Gastrocnemius medialis (tissue), 4 donors: ENCODE results near the gene MAIP1. TPM values are rescaled to one million over a fixed set of nuclear protein-coding genes. Genes with fewer than 3 reads are reported as not detected.

Experiments
- ATAC-seq, 2 donors: fragments of 150-250 bp; one replicate each; pipeline ENCODE4 v1.9.1; 2016
- DNase-seq, 2 donors: peaks; one replicate each; pipeline ENCODE4 v3.0.0-alpha.2; 2019
- H3K27ac ChIP-seq, 4 donors: fragments of 200-600 bp; sonication (generic); 1 replicate in 1 of 4; 2 replicates in 3 of 4; pipeline ENCODE4 v1.5.1; 2016 to 2018; ENCODE audit warnings: mild to moderate bottlenecking in 2 of 4, moderate library complexity in 1 of 4
- H3K27me3 ChIP-seq, 3 donors: fragments of 200-600 bp; sonication (generic) in 2 of 3; 1 replicate in 1 of 3; 2 replicates in 2 of 3; pipeline versions ENCODE4 v1.5.1 to v1.6.0; 2016 to 2019; ENCODE audit warnings: mild to moderate bottlenecking in 1 of 3, moderate library complexity in 1 of 3
- H3K36me3 ChIP-seq, 2 donors: fragments of 200-600 bp; sonication (generic) in 1 of 2; one replicate each; pipeline ENCODE4 v1.5.1; 2017 to 2018
- H3K4me1 ChIP-seq, 2 donors: fragments of 200-600 bp; sonication (generic) in 1 of 2; one replicate each; pipeline ENCODE4 v1.5.1; 2016 to 2017; ENCODE audit warnings: mild to moderate bottlenecking in 2 of 2
- H3K4me3 ChIP-seq, 4 donors: fragments of 200-600 bp; sonication (generic) in 3 of 4; 1 replicate in 1 of 4; 2 replicates in 3 of 4; pipeline ENCODE4 v1.5.1; 2016 to 2019; ENCODE audit warnings: mild to moderate bottlenecking in 2 of 4
- H3K9me3 ChIP-seq, 3 donors: fragments of 200-600 bp; sonication (generic) in 2 of 3; 1 replicate in 1 of 3; 2 replicates in 2 of 3; pipeline ENCODE4 v1.5.1; 2016 to 2019
- CTCF ChIP-seq, 5 experiments: fragments of 450-650 bp in 3 of 5; fragments of 200-600 bp in 2 of 5; sonication (generic) in 2 of 5; IDR thresholded peaks in 4 of 5; conservative IDR thresholded peaks in 1 of 5; 1 replicate in 4 of 5; 2 replicates in 1 of 5; pipeline ENCODE4 v1.5.1; 2016 to 2019; ENCODE audit warnings: antibody characterized with exemption in 5 of 5, mild to moderate bottlenecking in 3 of 5, moderate library complexity in 3 of 5
- POLR2A ChIP-seq, 2 donors: fragments of 450-650 bp; IDR thresholded peaks; one replicate each; pipeline ENCODE4 v1.6.1; 2017; ENCODE audit warnings: antibody characterized with exemption in 2 of 2, mild to moderate bottlenecking in 2 of 2, moderate library complexity in 2 of 2
- in situ Hi-C, 4 donors: fragments of 200-750 bp; cut with MboI; loops; one replicate each; pipeline versions ENCODE4 v1.15.0 to v1.8.0; 2017; ENCODE audit warnings: low sequenced_read_pairs in 4 of 4
- intact Hi-C: fragments of 100-400 bp; cut with DNase I; formaldehyde crosslinking; loops from one replicate; pipeline ENCODE4 v1.15.1; 2023; ENCODE audit warnings: low total_unique reads
- total RNA-seq, 4 donors: library from RNA; depleted of rRNA; stranded (reverse); fragments of >200 nt; gene quantifications; one replicate each; pipeline versions ENCODE4 v1.1.0 to v1.2.3, GENCODE V29; 2016

MAIP1 gene
- total RNA-seq, 4 donors from 2014 or later = 21.9 to 40.2 (median 26.6) TPM

- intact Hi-C loops = loop anchor here (10.0 kb wide), 1 partner anchor 725 kb away; no protein-coding TSS in a partner anchor
- H3K36me3 ChIP-seq = no peaks in the 10 kb centered on the region
- no peak overlapping the region for H3K27ac ChIP-seq
- DNase-seq (no peak), ATAC-seq (peak in 1 of 2 donors; percentile 16)
- peak overlapping the region in 1 of 4 donors; percentile 22 for H3K4me3 ChIP-seq
- peaks cover 0 to 8% of the 10 kb centered on the region in 2 donors for H3K4me1 ChIP-seq
- no peak for TF ChIP-seq POLR2A (IDR thresholded peaks at IDR 0.05)
- no peaks in the 10 kb centered on the region for H3K27me3 ChIP-seq
- H3K9me3 ChIP-seq = no peaks in the 10 kb centered on the region
- in situ Hi-C loops = loop anchor here in 2 of 4 donors (5.0 kb wide), 1 partner anchor 508 kb away; no protein-coding TSS in a partner anchor
These were observed 24.0 kb downstream of the MAIP1 start for GRCh38 chr2:199979398-199979797.

DNA sequence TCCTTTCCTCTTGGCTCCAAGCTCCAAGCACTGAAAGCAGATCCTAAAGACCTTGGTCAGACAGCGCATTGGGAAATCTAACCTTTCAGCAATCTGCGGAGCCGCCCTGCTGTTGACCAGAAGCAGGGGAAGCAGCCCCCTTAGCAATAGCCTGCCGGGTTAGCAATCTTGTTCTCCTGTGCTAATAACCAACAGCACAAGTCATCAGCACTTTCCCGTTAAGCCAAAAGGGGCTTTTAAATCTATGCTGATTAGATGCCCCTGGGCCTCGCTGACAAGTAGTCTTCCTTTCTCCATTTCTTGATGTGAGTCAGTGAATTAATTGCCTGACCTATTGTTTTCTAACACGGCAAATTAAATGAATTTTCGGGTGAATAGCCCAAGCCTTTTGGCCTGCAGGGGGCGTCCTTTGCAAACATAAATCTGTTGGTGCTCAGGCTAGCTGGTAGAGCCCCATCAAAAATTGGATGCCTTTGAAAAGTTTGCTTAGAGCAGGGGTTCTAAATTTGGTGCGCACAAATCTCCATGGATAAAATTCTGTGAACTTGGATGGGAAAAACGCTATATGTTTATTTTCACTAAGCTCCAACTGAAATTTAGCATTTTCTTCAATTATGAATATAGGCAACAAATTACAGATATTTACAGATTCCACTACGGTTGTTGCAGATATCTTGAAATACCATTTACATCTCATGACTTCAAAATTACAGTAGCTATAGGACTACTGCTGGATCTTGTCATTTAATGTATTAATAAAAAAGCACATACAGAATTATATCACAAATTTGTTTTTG is 24.6 kb downstream of the MAIP1 start:
- DNase-seq = peak; percentile 40 to 55
- Histone ChIP-seq H3K4me3 (peak overlapping the region in 3 of 4 donors; percentile 10 to 32 (median 22)), H3K27me3 (no peaks in the 10 kb centered on the region), H3K9me3 (no peaks in the 10 kb centered on the region), H3K27ac (no peak overlapping the region), H3K4me1 (peaks cover 0 to 8% of the 10 kb centered on the region in 2 donors), H3K36me3 (no peaks in the 10 kb centered on the region)
- in situ Hi-C loops (loop anchor here in 2 of 4 donors (5.0 kb wide), 1 partner anchor 507 kb away; no protein-coding TSS in a partner anchor), intact Hi-C loops (loop anchor here (1.0 to 10.0 kb wide), 3 partner anchors 327 to 725 kb away; partner anchors contain the start of gene SPATS2L)
- ATAC-seq = peak; percentile 63 to 76
- no peak for TF ChIP-seq POLR2A (IDR thresholded peaks at IDR 0.05)
- peak; percentile 71 to 88 (median 79) for TF ChIP-seq CTCF (IDR thresholded peaks at IDR 0.05 in 4 of 5, conservative IDR thresholded peaks at IDR 0.05 in 1 of 5)

GRCh38 chr2:199982126-199982843 is 26.9 kb downstream of the MAIP1 start:
- Histone ChIP-seq H3K9me3 (no peaks in the 10 kb centered on the region), H3K36me3 (no peaks in the 10 kb centered on the region), H3K27me3 (no peaks in the 10 kb centered on the region), H3K27ac (no peak overlapping the region), H3K4me3 (no peak overlapping the region), H3K4me1 (peaks cover 0 to 8% of the 10 kb centered on the region in 2 donors)
- DNase-seq (no peak), ATAC-seq (no peak)
- intact Hi-C loops = loop anchor here (5.0 kb wide), 1 partner anchor 325 kb away; the partner anchor contains the start of gene SPATS2L
- TF ChIP-seq CTCF (IDR thresholded peaks at IDR 0.05 in 4 of 5, conservative IDR thresholded peaks at IDR 0.05 in 1 of 5) = no peak
- TF ChIP-seq POLR2A (IDR thresholded peaks at IDR 0.05) = no peak
- in situ Hi-C loops = no loop called here

- Histone ChIP-seq H3K27ac (no peak overlapping the region), H3K9me3 (no peaks in the 10 kb centered on the region), H3K27me3 (no peaks in the 10 kb centered on the region), H3K4me1 (peaks cover 6 to 8% of the 10 kb centered on the region in 2 donors), H3K4me3 (no peak overlapping the region), H3K36me3 (no peaks in the 10 kb centered on the region)
- TF ChIP-seq CTCF (IDR thresholded peaks at IDR 0.05 in 4 of 5, conservative IDR thresholded peaks at IDR 0.05 in 1 of 5) (no peak), POLR2A (IDR thresholded peaks at IDR 0.05) (no peak)
- DNase-seq = no peak
- in situ Hi-C loops = no loop called here
- intact Hi-C loops = loop anchor here (5.0 kb wide), 1 partner anchor 324 kb away; the partner anchor contains the start of gene SPATS2L
- ATAC-seq = no peak
These were observed 28.2 kb downstream of the MAIP1 start for GRCh38 chr2:199983534-199983933.
